Hematopoietic multipotent progenitor cell treated with erythropoietin and hydrocortisone succinate and interleukin-3 and kit ligand, for 15 days (in vitro differentiated cells): ENCODE data around the gene BABAM2.

Experiments
- DNase-seq: peaks from one replicate; pipeline ENCODE4 v3.0.0-alpha.2; 2015; ENCODE audit warnings: low spot score

BABAM2 gene

GRCh38 chr2:28164280-28164801, 273.8 kb downstream of the BABAM2 start:
- no peak for DNase-seq

GRCh38 chr2:28165087-28165635, 274.6 kb downstream of the BABAM2 start:
- no peak for DNase-seq

- no peak for DNase-seq
Measured at GRCh38 chr2:28166956-28167355, 276.4 kb downstream of the BABAM2 start.

- DNase-seq = no peak
Measured at GRCh38 chr2:28168376-28168775, 277.8 kb downstream of the BABAM2 start.

GRCh38 chr2:28169492-28169891, 279.0 kb downstream of the BABAM2 start:
- DNase-seq = no peak

- no peak for DNase-seq
Measured at GRCh38 chr2:28172114-28172898, 281.8 kb downstream of the BABAM2 start.

GRCh38 chr2:28173377-28173776, 282.8 kb downstream of the BABAM2 start:
- DNase-seq = no peak

- DNase-seq = no peak
Measured at GRCh38 chr2:28174211-28174610, 283.7 kb downstream of the BABAM2 start.

- no peak for DNase-seq
Measured at GRCh38 chr2:28175028-28175427, 284.5 kb downstream of the BABAM2 start.

- DNase-seq = no peak
Measured at GRCh38 chr2:28178946-28179345, 288.4 kb downstream of the BABAM2 start.

GRCh38 chr2:28181801-28182200, 291.3 kb downstream of the BABAM2 start:
- no peak for DNase-seq

GRCh38 chr2:28182348-28182747, 291.8 kb downstream of the BABAM2 start:
- no peak for DNase-seq

- DNase-seq = no peak
Measured at GRCh38 chr2:28185153-28185552, 294.6 kb downstream of the BABAM2 start.

- no peak for DNase-seq
Measured at GRCh38 chr2:28185891-28186290, 295.4 kb downstream of the BABAM2 start.

- no peak for DNase-seq
Measured at GRCh38 chr2:28187186-28187585, 296.7 kb downstream of the BABAM2 start.

GRCh38 chr2:28188436-28188835, 297.9 kb downstream of the BABAM2 start:
- no peak for DNase-seq

- DNase-seq = no peak
Measured at GRCh38 chr2:28193630-28194403, 303.3 kb downstream of the BABAM2 start.

GRCh38 chr2:28199995-28200679, 309.6 kb downstream of the BABAM2 start:
- no peak for DNase-seq

- DNase-seq = no peak
Measured at GRCh38 chr2:28201671-28202180, 311.2 kb downstream of the BABAM2 start.

GRCh38 chr2:28202719-28203118, 312.2 kb downstream of the BABAM2 start:
- no peak for DNase-seq

GRCh38 chr2:28206762-28207161, 316.2 kb downstream of the BABAM2 start:
- DNase-seq = no peak

GRCh38 chr2:28209261-28209691, 318.7 kb downstream of the BABAM2 start:
- DNase-seq = no peak
